Keratinocyte (primary cell): ENCODE results near the gene HADHB. TPM values are rescaled to one million over a fixed set of nuclear protein-coding genes. Genes with fewer than 3 reads are reported as not detected.

Source experiments
- DNase-seq: peaks from one replicate; pipeline ENCODE4 v3.0.0-alpha.2; 2011; ENCODE audit warnings: low read depth, missing footprints, low spot score
- FAIRE-seq: peaks from 2 replicates; lab custom pipeline; 2011; peaks lifted over from hg19 to GRCh38; lab: Jason Lieb, UNC
- H2AFZ ChIP-seq: 2 replicates; pipeline ENCODE4 v1.6.0; 2012; ENCODE audit warnings: low read length, control low read depth, inconsistent platforms; ENCODE audit not compliant: control insufficient read depth
- H3K27ac ChIP-seq: 2 replicates; pipeline ENCODE4 v1.5.1; 2011; ENCODE audit warnings: low read length; ENCODE audit not compliant: control insufficient read depth, insufficient read depth
- H3K27me3 ChIP-seq: 3 replicates; pipeline ENCODE4 v1.6.0; 2011; ENCODE audit warnings: low read length; ENCODE audit not compliant: control insufficient read depth, insufficient read depth; ENCODE audit errors: extremely low read depth
- H3K36me3 ChIP-seq, 2 experiments: 2 replicates in 1 of 2; 3 replicates in 1 of 2; pipeline ENCODE4 v1.5.1; 2011; ENCODE audit warnings: low read length in 2 of 2, mild to moderate bottlenecking in 1 of 2; ENCODE audit not compliant: control insufficient read depth in 2 of 2, insufficient read depth in 2 of 2; ENCODE audit errors: extremely low read depth in 1 of 2
- H3K4me1 ChIP-seq: 3 replicates; pipeline ENCODE4 v1.5.1; 2011; ENCODE audit warnings: low read length; ENCODE audit not compliant: control insufficient read depth, insufficient read depth; ENCODE audit errors: extremely low read depth
- H3K4me2 ChIP-seq: 3 replicates; pipeline ENCODE4 v1.6.0; 2011; ENCODE audit warnings: low read depth, low read length; ENCODE audit not compliant: control insufficient read depth, insufficient read depth; ENCODE audit errors: extremely low read depth
- H3K4me3 ChIP-seq, 3 experiments: fragments of 200-600 bp in 1 of 3; sonication (generic) in 1 of 3; 2 replicates in 2 of 3; 3 replicates in 1 of 3; pipeline ENCODE4 v1.5.1; 2011 to 2016; ENCODE audit warnings: low read length in 3 of 3, mild to moderate bottlenecking in 3 of 3, control low read depth in 2 of 3, inconsistent platforms in 1 of 3, low read depth in 1 of 3, mixed read lengths in 1 of 3, mixed run types in 1 of 3, moderate library complexity in 1 of 3; ENCODE audit not compliant: control insufficient read depth in 2 of 3, insufficient read depth in 2 of 3; ENCODE audit errors: extremely low read depth in 1 of 3
- H3K79me2 ChIP-seq: 2 replicates; pipeline ENCODE4 v1.6.0; 2012; ENCODE audit warnings: low read length; ENCODE audit not compliant: control insufficient read depth, insufficient read depth
- H3K9ac ChIP-seq: 3 replicates; pipeline ENCODE4 v1.6.0; 2011; ENCODE audit warnings: low read length; ENCODE audit not compliant: control insufficient read depth, insufficient read depth; ENCODE audit errors: extremely low read depth
- H3K9me1 ChIP-seq: 3 replicates; pipeline ENCODE4 v1.6.0; 2011; ENCODE audit warnings: low read length; ENCODE audit not compliant: control insufficient read depth, insufficient read depth; ENCODE audit errors: extremely low read depth
- H3K9me3 ChIP-seq: 2 replicates; pipeline ENCODE4 v1.5.1; 2012; ENCODE audit warnings: low read depth, low read length; ENCODE audit not compliant: control insufficient read depth
- H4K20me1 ChIP-seq: 3 replicates; pipeline ENCODE4 v1.6.0; 2011; ENCODE audit warnings: low read length; ENCODE audit not compliant: control insufficient read depth, insufficient read depth; ENCODE audit errors: extremely low read depth
- CTCF ChIP-seq, 3 experiments: IDR thresholded peaks in 1 of 3; conservative IDR thresholded peaks in 1 of 3; optimal IDR thresholded peaks in 1 of 3; 2 replicates in 2 of 3; 3 replicates in 1 of 3; pipeline versions ENCODE3 to v1.5.1; 2011; ENCODE audit warnings: low read length in 3 of 3, mild to moderate bottlenecking in 3 of 3, moderate library complexity in 2 of 3, control low read depth in 1 of 3, inconsistent platforms in 1 of 3; ENCODE audit not compliant: insufficient read depth in 2 of 3; ENCODE audit errors: extremely low read depth in 1 of 3
- EZH2 ChIP-seq: IDR thresholded peaks from one replicate; pipeline ENCODE4 v1.6.1; 2012; ENCODE audit warnings: inconsistent platforms, mild to moderate bottlenecking, low read length, moderate library complexity
- dilution Hi-C: fragments of 300-500 bp; cut with MboI; formaldehyde crosslinking; loops from one replicate; pipeline ENCODE4 v1.7.0; 2020; ENCODE audit warnings: low sequenced_read_pairs; ENCODE audit not compliant: extremely low pct_ligation_motif_present
- polyA plus RNA-seq, 5 experiments: library from polyadenylated mRNA; depleted of rRNA in 3 of 5; stranded (reverse) in 3 of 5; stranded (forward) in 1 of 5; unstranded in 1 of 5; fragments of >200 nt; gene quantifications; 1 replicate in 1 of 5; 2 replicates in 3 of 5; 3 replicates in 1 of 5; pipeline versions ENCODE4 v1.2.1 to v1.2.3, GENCODE V29; 2011 to 2012; ENCODE audit warnings: missing spikeins in 2 of 5, low read depth in 1 of 5, low replicate concordance in 1 of 5

HADHB gene
- polyA plus RNA-seq, 1 donor (not counting 4 experiments of a cell fraction or from before 2014, with no cell fraction given) = 109 TPM

- H3K79me2 ChIP-seq = peaks cover 43% of the 10 kb centered on the region
- H3K27me3 ChIP-seq = no peaks in the 10 kb centered on the region
- no peak overlapping the region for H2AFZ ChIP-seq
- no peaks in the 10 kb centered on the region for H3K9me3 ChIP-seq
- TF ChIP-seq EZH2 (no peak), CTCF (optimal IDR thresholded peaks at IDR 0.05 in 1 of 3, IDR thresholded peaks at IDR 0.05 in 1 of 3, conservative IDR thresholded peaks at IDR 0.05 in 1 of 3; ENCODE audit: extremely low read depth in 1 of 3, insufficient read depth in 2 of 3, low read length in 3 of 3) (no peak)
- no peak overlapping the region for H3K4me3 ChIP-seq
- no peak overlapping the region for H3K27ac ChIP-seq
- FAIRE-seq = no peak
- H3K9ac ChIP-seq = no peak overlapping the region
- H3K4me2 ChIP-seq = no peak overlapping the region
- peaks cover 7% of the 10 kb centered on the region for H3K4me1 ChIP-seq
- H4K20me1 ChIP-seq = peaks cover 2% of the 10 kb centered on the region
- H3K9me1 ChIP-seq = peaks cover 2% of the 10 kb centered on the region
- dilution Hi-C loops = no loop called here
- no peak for DNase-seq
- H3K36me3 ChIP-seq = peaks cover 14 to 21% of the 10 kb centered on the region in 2 experiments
Observed at GRCh38 chr2:26238311-26238958, 6.3 kb upstream of the HADHB start.

- H2AFZ ChIP-seq = no peak overlapping the region
- H3K79me2 ChIP-seq = peaks cover 76% of the 10 kb centered on the region
- no peaks in the 10 kb centered on the region for H3K9me3 ChIP-seq
- H3K4me1 ChIP-seq = peaks cover 14% of the 10 kb centered on the region
- FAIRE-seq = no peak
- DNase-seq = no peak
- no peaks in the 10 kb centered on the region for H3K27me3 ChIP-seq
- peaks cover 2% of the 10 kb centered on the region for H4K20me1 ChIP-seq
- TF ChIP-seq CTCF (optimal IDR thresholded peaks at IDR 0.05 in 1 of 3, IDR thresholded peaks at IDR 0.05 in 1 of 3, conservative IDR thresholded peaks at IDR 0.05 in 1 of 3; ENCODE audit: extremely low read depth in 1 of 3, insufficient read depth in 2 of 3, low read length in 3 of 3) = no peak
- TF ChIP-seq EZH2 = no peak
- peaks cover 0 to 12% of the 10 kb centered on the region in 2 experiments for H3K36me3 ChIP-seq
- H3K9me1 ChIP-seq = peaks cover 2% of the 10 kb centered on the region
- no peak overlapping the region for H3K9ac ChIP-seq
- H3K27ac ChIP-seq = no peak overlapping the region
- H3K4me3 ChIP-seq = peak overlapping the region in 1 of 3 experiments; percentile 56
- H3K4me2 ChIP-seq = peak overlapping the region; percentile 73
- dilution Hi-C loops = no loop called here
Observed at GRCh38 chr2:26241928-26242436, 2.8 kb upstream of the HADHB start.
